Common myeloid progenitor, CD34-positive (primary cell): ENCODE results near the gene GNGT2.
"Not testable (repeated sequence)": the region's sequence is repeated elsewhere in the genome, so short reads cannot be mapped to it uniquely, and the experiment has no call there.

Experiments
- CTCF ChIA-PET: fragments of 350-600 bp; sonication (Branson Sonifier 250); formaldehyde crosslinking; loops from one replicate; lab custom pipeline; 2021; ENCODE audit warnings: antibody characterized with exemption; lab: Charles Lee
- POLR2A ChIA-PET: fragments of 350-600 bp; sonication (Branson Sonifier 250); formaldehyde crosslinking; loops from one replicate; lab custom pipeline; 2021; ENCODE audit warnings: antibody characterized with exemption; lab: Charles Lee
- DNase-seq, 3 donors: peaks; one replicate each; pipeline versions ENCODE4 v3.0.0 to v3.0.0-alpha.2; 2013
- H3K27ac ChIP-seq, 2 experiments: 1 replicate in 1 of 2; 2 replicates in 1 of 2; pipeline ENCODE4 v1.7.0; 2013; ENCODE audit warnings: inconsistent platforms in 2 of 2, low read length in 2 of 2, mild to moderate bottlenecking in 2 of 2, low read depth in 1 of 2, moderate library complexity in 1 of 2; ENCODE audit not compliant: severe bottlenecking in 2 of 2, insufficient read depth in 1 of 2, poor library complexity in 1 of 2
- H3K27me3 ChIP-seq, 5 experiments: replicated peaks in 2 of 5; 1 replicate in 3 of 5; 2 replicates in 2 of 5; pipeline versions ENCODE4 v1.6.1 to v1.7.0; 2013; ENCODE audit warnings: low read length in 4 of 5, mild to moderate bottlenecking in 2 of 5, moderate library complexity in 2 of 5, inconsistent platforms in 1 of 5; ENCODE audit not compliant: insufficient read depth in 5 of 5, control insufficient read depth in 4 of 5
- H3K36me3 ChIP-seq, 4 experiments: 1 replicate in 2 of 4; 2 replicates in 2 of 4; pipeline versions ENCODE4 v1.6.1 to v1.7.0; 2013; ENCODE audit warnings: low read length in 3 of 4, control low read depth in 1 of 4, mild to moderate bottlenecking in 1 of 4; ENCODE audit not compliant: control insufficient read depth in 4 of 4, insufficient read depth in 4 of 4
- H3K4me1 ChIP-seq, 4 experiments: 1 replicate in 3 of 4; 2 replicates in 1 of 4; pipeline versions ENCODE4 v1.6.1 to v1.7.1; 2013; ENCODE audit warnings: low read length in 3 of 4, mild to moderate bottlenecking in 3 of 4, control low read depth in 1 of 4, inconsistent platforms in 1 of 4, moderate library complexity in 1 of 4; ENCODE audit not compliant: control insufficient read depth in 4 of 4, insufficient read depth in 4 of 4; ENCODE audit errors: control extremely low read depth in 1 of 4
- H3K4me3 ChIP-seq, 7 experiments: 1 replicate in 4 of 7; 2 replicates in 3 of 7; pipeline versions ENCODE4 v1.5.1 to v1.7.0; 2013; ENCODE audit warnings: mild to moderate bottlenecking in 7 of 7, low read length in 6 of 7, moderate library complexity in 6 of 7, inconsistent platforms in 2 of 7, low read depth in 2 of 7, control low read depth in 1 of 7; ENCODE audit not compliant: insufficient read depth in 4 of 7, control insufficient read depth in 1 of 7; ENCODE audit errors: extremely low read depth in 1 of 7
- H3K9me3 ChIP-seq, 5 experiments: 1 replicate in 4 of 5; 2 replicates in 1 of 5; pipeline versions ENCODE4 v1.6.1 to v1.7.1; 2013; ENCODE audit warnings: low read length in 4 of 5, mild to moderate bottlenecking in 2 of 5, inconsistent platforms in 1 of 5, low read depth in 1 of 5, moderate library complexity in 1 of 5; ENCODE audit not compliant: control insufficient read depth in 4 of 5, insufficient read depth in 2 of 5; ENCODE audit errors: control extremely low read depth in 1 of 5
- WGBS: methylation state at CpG from one replicate; pipeline ENCODE4 v1.1.5; 2013; ENCODE audit not compliant: insufficient coverage; 5-methylcytosine and 5-hydroxymethylcytosine counted together

The GNGT2 gene

DNA sequence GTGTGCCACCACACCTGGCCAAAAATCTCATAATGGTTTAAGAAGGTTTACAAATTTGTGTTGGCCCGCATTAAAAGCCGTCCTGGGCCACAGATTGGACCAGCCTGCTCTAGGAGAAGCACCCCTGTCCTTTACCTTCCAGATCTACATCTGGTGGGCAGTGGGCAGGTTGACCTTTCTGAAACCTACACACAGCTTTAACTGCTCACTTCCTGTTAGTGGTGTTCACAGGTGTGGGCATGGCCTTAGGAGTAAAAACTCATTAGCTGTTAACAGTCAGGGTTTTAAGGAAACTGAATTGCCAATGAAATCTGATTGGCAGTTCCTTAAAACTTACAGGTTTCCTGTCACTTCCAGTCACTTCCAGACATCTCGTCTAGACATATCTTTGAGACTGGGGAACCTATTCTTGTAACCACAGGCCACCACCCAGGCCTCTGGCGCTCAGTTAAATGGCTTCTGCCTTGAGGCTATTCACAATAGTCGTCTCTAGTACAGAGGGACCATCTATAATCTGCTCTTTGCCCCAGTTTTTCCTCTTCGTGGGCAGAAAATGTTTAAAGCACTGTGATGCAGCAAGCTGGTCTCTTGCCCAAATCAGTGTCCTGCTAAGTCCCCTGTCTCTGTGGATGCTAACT, 29.3 kb downstream of the GNGT2 start:
- H3K27me3 ChIP-seq: no peaks in the 10 kb centered on the region
- H3K27ac ChIP-seq: no peak overlapping the region
- peaks cover 0 to 10% (median 0%) of the 10 kb centered on the region in 4 experiments for H3K4me1 ChIP-seq
- CTCF ChIA-PET: interaction anchor here (0.7 to 5.4 kb wide), 8 partner anchors 10 to 110 kb away, joined by 3 to 90 read pairs (median 6); partner anchors contain the start of gene PHOSPHO1
- 73% methylated on average over 4 of the region's 6 CpGs for WGBS
- DNase-seq: peak in 2 of 3 donors; percentile 26 to 48
- H3K36me3 ChIP-seq: no peaks in the 10 kb centered on the region
- no peak overlapping the region for H3K4me3 ChIP-seq
- peaks cover 4 to 35% (median 17%) of the 10 kb centered on the region in 5 experiments for H3K9me3 ChIP-seq
- POLR2A ChIA-PET: interaction anchor here (0.5 kb wide), 1 partner anchor 119 kb away, joined by 4 read pairs; no protein-coding TSS in a partner anchor

DNA sequence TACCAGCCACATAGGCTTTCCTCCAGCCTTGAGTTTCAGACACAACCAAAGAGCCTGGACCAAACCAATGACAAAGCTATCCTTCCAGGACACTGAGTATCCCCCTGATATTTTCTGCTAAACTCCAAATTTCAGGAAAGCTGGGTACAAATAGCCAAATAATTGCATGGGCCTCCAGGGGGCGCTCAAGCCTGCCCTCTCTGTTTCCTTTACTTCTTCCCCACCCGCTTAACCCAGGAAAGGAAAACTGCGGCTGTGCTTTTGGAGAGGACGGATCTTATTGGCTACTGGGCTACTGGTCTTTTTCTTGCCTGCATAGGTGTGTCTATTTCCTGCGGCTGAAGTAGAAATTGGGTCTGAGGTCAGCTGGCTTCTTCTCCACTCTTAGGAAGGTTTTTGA, 30.1 kb downstream of the GNGT2 start:
- Histone ChIP-seq H3K4me3 (no peak overlapping the region), H3K27ac (no peak overlapping the region), H3K36me3 (no peaks in the 10 kb centered on the region), H3K27me3 (no peaks in the 10 kb centered on the region), H3K4me1 (peaks cover 0 to 10% (median 0%) of the 10 kb centered on the region in 4 experiments), H3K9me3 (peaks cover 5 to 39% (median 26%) of the 10 kb centered on the region in 5 experiments)
- ChIA-PET CTCF (interaction anchor here (1.1 to 5.4 kb wide), 12 partner anchors 9 to 131 kb away, joined by 3 to 90 read pairs (median 5); partner anchors contain the start of gene PHOSPHO1), POLR2A (no interaction called here)
- peak; percentile 55 to 62 (median 60) for DNase-seq
- WGBS: 0% methylated on average over 3 of the region's 5 CpGs

GRCh38 chr17:49175978-49176377, 34.4 kb downstream of the GNGT2 start:
- CTCF ChIA-PET: interaction anchor here (0.9 kb wide), 1 partner anchor 143 kb away, joined by 3 read pairs; no protein-coding TSS in a partner anchor
- H3K27me3 ChIP-seq, H3K27ac ChIP-seq, POLR2A ChIA-PET, H3K4me1 ChIP-seq, DNase-seq, H3K36me3 ChIP-seq: not testable (repeated sequence)
- peaks cover 5 to 29% (median 24%) of the 10 kb centered on the region in 5 experiments for H3K9me3 ChIP-seq
- peak overlapping the region in 1 of 7 experiments; percentile 1 for H3K4me3 ChIP-seq
- 100% methylated on average over 2 of the region's 11 CpGs for WGBS

DNA sequence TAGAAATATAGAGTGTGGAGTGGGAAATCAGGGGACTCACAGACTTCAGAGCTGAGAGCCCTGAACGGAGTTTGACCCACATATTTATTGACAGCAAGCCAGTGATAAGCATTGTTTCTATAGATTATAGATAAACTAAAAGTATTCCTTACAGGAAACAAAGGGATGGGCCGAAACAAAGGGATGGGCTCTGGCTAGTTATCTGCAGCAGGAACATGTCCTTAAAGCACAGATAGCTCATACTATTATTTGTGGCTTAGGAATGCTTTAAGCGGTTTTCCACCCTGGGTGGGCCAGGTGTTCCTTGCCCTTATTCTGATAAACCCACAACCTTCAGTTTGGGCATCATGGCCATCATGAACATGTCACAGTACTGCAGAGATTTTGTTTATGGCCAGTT, 39.7 kb downstream of the GNGT2 start:
- POLR2A ChIA-PET, H3K27ac ChIP-seq, H3K4me3 ChIP-seq, H3K36me3 ChIP-seq, H3K4me1 ChIP-seq, DNase-seq: not testable (repeated sequence)
- CTCF ChIA-PET: interaction anchor here (0.8 to 1.2 kb wide), 2 partner anchors 10 to 59 kb away, joined by 3 to 6 read pairs; partner anchors contain the start of gene PHOSPHO1
- Histone ChIP-seq H3K9me3 (peaks cover 0 to 13% (median 11%) of the 10 kb centered on the region in 5 experiments), H3K27me3 (peaks cover 3 to 40% (median 7%) of the 10 kb centered on the region in 5 experiments)
- WGBS: 100% methylated on average over 1 of the region's 3 CpGs

DNA sequence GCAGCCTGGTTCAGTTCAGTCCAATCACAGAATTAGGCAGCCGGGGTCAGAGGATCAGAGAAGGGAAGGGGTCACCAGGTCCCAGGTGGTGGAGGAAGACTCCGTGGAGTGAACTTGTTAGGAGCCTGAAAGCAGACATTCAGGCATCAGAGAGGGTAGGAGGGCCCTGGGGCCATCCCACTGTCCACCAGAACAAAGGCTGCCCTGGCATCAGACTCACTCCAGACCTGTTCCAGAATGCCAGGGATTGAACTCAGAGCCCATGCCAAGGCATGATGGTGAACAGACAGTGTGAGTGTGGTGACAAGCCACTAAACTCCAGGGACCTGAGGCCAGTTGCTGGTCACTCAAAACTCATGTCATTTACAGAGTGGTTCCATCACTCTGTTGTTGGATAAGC, 40.2 kb downstream of the GNGT2 start:
- H3K4me1 ChIP-seq: no peaks in the 10 kb centered on the region

GRCh38 chr17:49168706-49169105, 41.7 kb downstream of the GNGT2 start:
- Histone ChIP-seq H3K4me1 (no peaks in the 10 kb centered on the region), H3K4me3 (no peak overlapping the region), H3K9me3 (peaks cover 0 to 8% (median 3%) of the 10 kb centered on the region in 5 experiments), H3K27me3 (peaks cover 3 to 44% (median 7%) of the 10 kb centered on the region in 5 experiments), H3K36me3 (no peaks in the 10 kb centered on the region), H3K27ac (no peak overlapping the region)
- 76% methylated on average over 5 of the region's 9 CpGs for WGBS
- no peak for DNase-seq
- ChIA-PET POLR2A (no interaction called here), CTCF (interaction anchor here (0.8 kb wide), 1 partner anchor 122 kb away, joined by 3 read pairs; no protein-coding TSS in a partner anchor)

More for the DNA sequence above, 40.2 kb downstream of the GNGT2 start:
- Histone ChIP-seq H3K27ac (no peak overlapping the region), H3K36me3 (no peaks in the 10 kb centered on the region), H3K4me3 (no peak overlapping the region), H3K27me3 (peaks cover 3 to 40% (median 7%) of the 10 kb centered on the region in 5 experiments), H3K9me3 (peaks cover 0 to 8% (median 7%) of the 10 kb centered on the region in 5 experiments)
- 85% methylated on average over 2 of the region's 2 CpGs for WGBS
- POLR2A ChIA-PET: no interaction called here
- CTCF ChIA-PET: no interaction called here
- DNase-seq: no peak

DNA sequence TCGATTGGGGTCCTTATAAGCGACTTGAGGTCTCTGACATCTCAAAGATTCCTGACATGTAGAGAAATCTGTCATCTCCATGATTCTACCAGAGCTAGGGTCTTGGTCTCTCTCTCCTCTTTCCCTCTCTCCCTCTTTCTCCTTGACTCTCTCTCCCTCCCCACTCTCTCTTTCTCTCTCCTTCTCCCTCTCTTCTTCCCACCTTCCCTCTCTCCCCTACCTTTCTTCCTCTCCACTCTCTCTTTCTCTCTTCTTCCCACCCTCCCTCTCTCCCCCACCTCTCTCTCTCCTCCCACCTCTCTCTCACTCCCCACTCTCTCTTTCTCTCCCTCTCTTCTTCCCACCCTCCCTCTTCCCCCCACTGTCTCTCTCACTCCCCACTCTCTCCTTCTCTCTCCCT, 45.2 kb downstream of the GNGT2 start:
- ChIA-PET CTCF (no interaction called here), POLR2A (no interaction called here)
- H3K36me3 ChIP-seq: no peaks in the 10 kb centered on the region
- DNase-seq: no peak
- H3K4me1 ChIP-seq: no peaks in the 10 kb centered on the region
- peaks cover 0 to 5% (median 0%) of the 10 kb centered on the region in 5 experiments for H3K9me3 ChIP-seq
- peaks cover 3 to 44% (median 9%) of the 10 kb centered on the region in 5 experiments for H3K27me3 ChIP-seq
- WGBS: 92% methylated on average over 2 of the region's 2 CpGs
- H3K27ac ChIP-seq: no peak overlapping the region
- H3K4me3 ChIP-seq: no peak overlapping the region
